GM12865 (cell line): Measurements from ENCODE around the gene UNC119.
A peak's percentile ranks its signal among the peaks of the same experiment; 100 is the strongest.

Experiments used
- DNase-seq: peaks from one replicate; pipeline ENCODE4 v3.0.0; 2010; ENCODE audit warnings: low read depth
- H3K4me3 ChIP-seq: 2 replicates; pipeline ENCODE4 v1.5.1; 2011; ENCODE audit warnings: mild to moderate bottlenecking, low read depth, low read length, control low read depth
- CTCF ChIP-seq: IDR thresholded peaks from 2 replicates; pipeline ENCODE4 v1.5.1; 2011; ENCODE audit warnings: low read length, control low read depth, low read depth, inconsistent platforms; ENCODE audit not compliant: insufficient read depth; ENCODE audit errors: missing control alignments

The UNC119 gene

DNA sequence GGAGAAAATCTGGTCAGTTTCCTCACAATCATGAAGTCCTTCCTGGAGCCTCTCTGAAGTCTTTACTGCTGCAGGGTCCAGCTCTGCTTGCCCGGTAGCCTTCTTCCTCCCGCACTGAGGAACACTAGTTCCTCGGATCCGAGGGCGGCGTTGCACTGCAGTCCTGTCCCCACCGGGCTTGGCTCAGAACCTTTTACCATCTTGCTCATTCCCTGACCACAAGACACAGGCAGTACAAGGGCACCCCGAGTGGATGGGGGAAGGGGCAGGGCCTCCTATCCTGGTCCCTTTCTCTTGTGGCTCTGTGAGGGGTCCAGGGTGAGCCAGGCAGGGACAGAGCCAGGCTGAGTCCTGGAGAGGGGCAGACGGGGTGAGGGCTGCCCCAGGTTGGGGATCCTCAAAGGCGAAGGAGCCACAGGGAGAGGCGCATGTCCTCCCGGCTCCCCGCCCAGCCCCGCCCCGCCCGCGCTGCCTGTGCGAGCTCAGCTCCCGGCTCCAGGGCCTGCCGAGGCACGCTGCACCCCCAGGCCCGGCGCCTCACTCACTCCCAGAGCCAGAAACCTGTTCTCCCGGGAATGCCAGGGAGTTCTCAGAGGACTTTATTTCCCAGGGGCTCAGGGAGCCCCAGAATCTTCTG lies 44.7 kb downstream of the UNC119 start:
- DNase-seq = no peak
- no peak overlapping the region for H3K4me3 ChIP-seq
- TF ChIP-seq CTCF = no peak

GRCh38 chr17:28506763-28507487 lies 45.5 kb downstream of the UNC119 start:
- TF ChIP-seq CTCF = no peak
- peak; percentile 26 for DNase-seq
- no peak overlapping the region for H3K4me3 ChIP-seq

DNA sequence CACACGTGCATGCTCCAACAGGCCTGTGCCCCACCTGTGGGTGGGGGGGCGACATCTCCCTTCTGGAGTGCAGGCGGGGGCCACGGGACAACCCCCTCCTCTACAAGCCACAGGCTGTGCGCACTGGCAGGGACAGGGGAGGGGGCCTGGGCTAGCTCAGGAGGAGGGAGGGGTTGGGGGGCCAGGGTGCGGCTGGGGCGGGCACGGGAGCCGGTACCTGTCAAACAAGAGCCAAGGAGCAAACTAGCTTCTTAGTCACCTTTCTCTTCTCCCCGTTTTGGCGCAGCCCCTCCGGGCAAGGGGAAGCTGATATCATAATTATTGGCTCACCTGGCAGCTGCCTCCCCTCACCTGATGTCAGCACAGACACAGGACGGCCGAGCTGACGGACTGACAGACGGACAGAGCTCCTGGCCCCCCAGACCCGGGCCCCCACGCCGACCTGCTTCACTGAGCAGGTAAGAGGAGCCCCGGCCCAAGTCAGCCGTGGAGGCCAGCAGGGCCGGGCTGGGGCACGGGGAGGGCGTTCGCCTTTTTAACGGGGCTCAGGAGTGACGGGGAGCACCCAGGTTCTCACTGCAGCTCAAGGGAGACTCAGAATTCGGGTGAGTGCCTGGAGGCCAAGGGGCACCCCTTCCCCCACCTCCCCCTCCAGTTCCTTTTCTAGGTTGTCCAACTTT lies 46.3 kb downstream of the UNC119 start, which contains the start of gene FOXN1:
Gene FOXN1 (plus strand): TSS at position 363 of the 680 bp plus-strand sequence. CDS start 17,622 bp downstream, outside the sequence.
- no peak within 1 kb of the TSS for H3K4me3 ChIP-seq
- no peak for DNase-seq
- TF ChIP-seq CTCF = no peak

DNA sequence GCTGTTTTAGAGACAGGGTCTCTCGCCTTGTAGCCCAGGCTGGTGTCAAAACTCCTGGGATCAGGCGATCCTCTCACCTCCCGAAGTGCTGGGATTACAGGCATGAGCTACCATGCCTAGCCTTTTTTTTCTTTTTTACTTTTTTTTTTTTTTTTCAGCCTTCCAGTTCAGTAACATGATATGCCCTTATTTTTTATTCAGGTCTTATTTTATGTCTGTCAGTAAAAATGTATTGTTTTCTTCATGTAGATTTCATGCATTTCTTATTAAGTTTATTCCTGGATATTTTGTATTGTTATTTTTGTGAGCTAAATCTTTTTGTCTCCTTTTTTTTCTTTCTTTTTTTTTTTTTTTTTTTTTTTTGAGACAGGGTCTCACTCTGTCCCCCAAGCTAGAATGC lies 49.0 kb downstream of the UNC119 start:
- DNase-seq = no peak
- TF ChIP-seq CTCF = no peak
- H3K4me3 ChIP-seq = no peak overlapping the region

DNA sequence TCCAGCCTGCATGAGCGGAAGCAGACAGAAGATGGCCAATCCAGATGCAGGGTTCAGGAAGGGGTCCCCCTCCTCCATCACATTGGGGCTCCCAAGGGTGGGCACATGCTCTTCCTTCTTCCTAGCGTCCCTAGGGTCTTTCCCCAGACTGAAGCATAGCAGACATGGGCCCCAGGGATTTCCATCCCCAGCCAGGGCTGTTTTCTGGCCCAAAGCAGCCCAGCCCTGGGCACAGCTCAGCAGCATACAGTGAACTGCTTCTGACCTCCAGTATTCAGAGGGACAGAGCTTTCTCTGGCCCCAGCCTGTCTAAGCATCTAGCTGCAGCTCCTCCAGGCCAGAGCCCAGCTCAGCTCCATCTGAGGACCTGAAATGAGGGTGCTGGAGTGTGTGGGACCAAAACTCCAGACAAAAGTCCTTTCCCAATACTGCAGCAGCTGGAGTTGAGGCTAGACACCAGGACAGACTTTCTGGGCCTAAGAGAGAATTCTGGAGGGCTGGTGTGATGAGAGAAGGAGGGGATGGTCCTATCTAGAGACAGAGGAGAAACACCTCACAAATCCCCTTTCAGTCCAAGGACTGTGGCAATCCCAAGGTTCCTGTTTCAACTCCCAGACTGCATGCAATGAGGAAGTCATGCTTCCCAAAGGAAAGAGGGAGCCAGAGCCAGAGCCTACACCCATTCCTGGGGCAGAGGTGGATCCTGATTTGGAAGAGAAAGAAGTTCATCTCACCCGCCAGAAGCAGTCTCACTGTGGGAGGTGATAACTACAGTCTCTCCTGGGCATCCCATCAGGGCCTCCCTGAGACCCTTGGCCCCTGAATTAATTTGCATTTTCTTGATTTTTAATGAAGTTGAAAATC lies 50.8 kb downstream of the UNC119 start:
- H3K4me3 ChIP-seq = peak overlapping the region; percentile 45
- no peak for DNase-seq
- TF ChIP-seq CTCF = no peak

DNA sequence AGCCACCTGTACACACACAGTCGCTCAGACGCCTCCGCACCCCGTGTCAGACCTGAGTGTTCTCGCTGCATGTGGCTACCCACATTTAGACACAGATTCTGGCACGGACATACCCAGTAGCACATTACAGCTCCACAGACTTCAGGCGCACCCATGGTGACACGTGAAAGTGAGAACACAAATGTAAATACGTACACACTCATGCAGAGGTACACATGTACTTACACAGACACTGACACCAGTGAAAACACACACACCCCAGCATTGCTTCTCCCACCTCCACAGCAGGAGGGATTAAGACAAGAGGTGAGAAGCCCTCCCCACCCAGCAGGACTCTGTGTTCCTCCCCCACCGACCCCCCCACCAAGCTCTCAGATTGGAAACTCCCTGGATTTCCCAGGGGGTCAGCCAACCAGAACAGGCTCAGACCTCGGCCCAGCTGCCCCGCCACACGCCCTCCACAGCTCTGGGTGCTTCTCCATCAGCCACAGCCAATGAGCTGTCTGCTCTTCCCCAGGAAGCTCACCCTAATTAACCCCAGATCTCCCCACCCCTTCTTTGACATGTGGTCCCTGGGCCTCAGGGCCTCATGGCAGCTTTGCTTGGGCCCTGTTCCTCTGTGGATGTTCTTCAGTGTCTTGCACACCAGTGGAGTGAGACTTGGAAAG lies 51.6 kb downstream of the UNC119 start:
- no peak for TF ChIP-seq CTCF

More for the DNA sequence above, 51.6 kb downstream of the UNC119 start:
- peak overlapping the region; percentile 45 for H3K4me3 ChIP-seq
- DNase-seq = peak; percentile 93
